ENCODE measurements around the gene GLUD1.
"Not testable (repeated sequence)": the region's sequence is repeated elsewhere in the genome, so short reads cannot be mapped to it uniquely, and the experiment has no call there.

Gene GLUD1

DNA sequence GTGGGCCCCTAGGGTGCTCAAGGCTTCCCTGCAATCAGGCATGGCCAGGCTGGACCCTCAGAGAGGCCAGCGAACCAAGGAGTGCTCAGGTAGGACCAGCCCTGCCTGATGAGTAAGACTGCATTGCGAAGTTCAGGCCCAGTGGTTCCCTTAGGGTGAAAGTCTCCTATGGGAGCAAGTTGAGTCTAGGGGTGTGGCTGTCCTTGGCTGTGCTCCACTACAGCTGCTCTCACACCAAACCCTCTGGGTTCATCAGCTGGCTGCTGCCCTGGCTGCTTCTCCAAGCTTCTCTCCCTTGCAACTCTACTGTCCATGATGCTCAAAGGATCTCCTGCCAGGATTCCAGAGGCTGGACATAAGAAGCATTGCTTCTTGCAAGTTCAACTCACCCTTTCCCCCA is 55.9 kb downstream of the GLUD1 start:
- no peak for TF ChIP-seq POLR2AphosphoS5 (IDR thresholded peaks at IDR 0.05; ENCODE audit: low read depth)
- no peak overlapping the region for H3K27ac ChIP-seq (replicated peaks)
- DNase-seq (ENCODE audit: low read depth in 1 of 2, low spot score in 1 of 2): no peak
- no peak overlapping the region for H3K4me3 ChIP-seq (replicated peaks; ENCODE audit: insufficient read depth, low read length)
- peaks cover 6% of the 10 kb centered on the region for H3K27me3 ChIP-seq (ENCODE audit: insufficient read depth, poor library complexity, severe bottlenecking)

DNA sequence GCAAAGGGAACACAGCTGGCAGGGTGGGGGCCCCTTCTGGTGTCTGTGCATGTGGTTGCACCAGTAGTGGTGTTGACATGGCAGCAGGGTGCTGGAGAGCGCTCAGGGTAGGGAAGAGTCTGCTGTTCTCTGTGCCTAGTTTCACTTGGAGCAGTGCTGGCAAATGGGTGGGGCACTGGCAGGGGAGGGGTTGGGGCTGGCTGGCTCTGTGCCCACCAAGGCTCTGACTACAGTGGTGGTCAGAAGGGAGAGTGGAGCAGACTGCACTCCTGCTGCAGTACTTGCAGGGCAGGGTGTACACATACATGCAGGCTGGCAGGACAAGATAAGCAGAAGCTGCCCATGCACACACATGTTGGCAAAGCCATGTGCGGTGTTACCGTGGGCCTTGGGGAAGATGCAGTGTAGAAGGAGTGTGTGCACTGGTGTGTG is 56.3 kb downstream of the GLUD1 start:
- H3K27me3 ChIP-seq (ENCODE audit: insufficient read depth, poor library complexity, severe bottlenecking): peaks cover 6% of the 10 kb centered on the region
- no peak for DNase-seq (ENCODE audit: low read depth in 1 of 2, low spot score in 1 of 2)
- H3K4me3 ChIP-seq (replicated peaks; ENCODE audit: insufficient read depth, low read length): no peak overlapping the region
- H3K27ac ChIP-seq (replicated peaks): no peak overlapping the region
- TF ChIP-seq GABPA (IDR thresholded peaks at IDR 0.05; ENCODE audit: low read depth) (no peak), SPI1 (IDR thresholded peaks at IDR 0.05; ENCODE audit: borderline replicate concordance, low read depth) (no peak), POLR2AphosphoS5 (IDR thresholded peaks at IDR 0.05; ENCODE audit: low read depth) (no peak)
- TF ChIP-seq, protein P1, sequence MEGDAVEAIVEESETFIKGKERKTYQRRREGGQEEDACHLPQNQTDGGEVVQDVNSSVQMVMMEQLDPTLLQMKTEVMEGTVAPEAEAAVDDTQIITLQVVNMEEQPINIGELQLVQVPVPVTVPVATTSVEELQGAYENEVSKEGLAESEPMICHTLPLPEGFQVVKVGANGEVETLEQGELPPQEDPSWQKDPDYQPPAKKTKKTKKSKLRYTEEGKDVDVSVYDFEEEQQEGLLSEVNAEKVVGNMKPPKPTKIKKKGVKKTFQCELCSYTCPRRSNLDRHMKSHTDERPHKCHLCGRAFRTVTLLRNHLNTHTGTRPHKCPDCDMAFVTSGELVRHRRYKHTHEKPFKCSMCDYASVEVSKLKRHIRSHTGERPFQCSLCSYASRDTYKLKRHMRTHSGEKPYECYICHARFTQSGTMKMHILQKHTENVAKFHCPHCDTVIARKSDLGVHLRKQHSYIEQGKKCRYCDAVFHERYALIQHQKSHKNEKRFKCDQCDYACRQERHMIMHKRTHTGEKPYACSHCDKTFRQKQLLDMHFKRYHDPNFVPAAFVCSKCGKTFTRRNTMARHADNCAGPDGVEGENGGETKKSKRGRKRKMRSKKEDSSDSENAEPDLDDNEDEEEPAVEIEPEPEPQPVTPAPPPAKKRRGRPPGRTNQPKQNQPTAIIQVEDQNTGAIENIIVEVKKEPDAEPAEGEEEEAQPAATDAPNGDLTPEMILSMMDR (IDR thresholded peaks at IDR 0.05; ENCODE audit: insufficient read depth, low read length): no peak
- TF ChIP-seq, protein P2, sequence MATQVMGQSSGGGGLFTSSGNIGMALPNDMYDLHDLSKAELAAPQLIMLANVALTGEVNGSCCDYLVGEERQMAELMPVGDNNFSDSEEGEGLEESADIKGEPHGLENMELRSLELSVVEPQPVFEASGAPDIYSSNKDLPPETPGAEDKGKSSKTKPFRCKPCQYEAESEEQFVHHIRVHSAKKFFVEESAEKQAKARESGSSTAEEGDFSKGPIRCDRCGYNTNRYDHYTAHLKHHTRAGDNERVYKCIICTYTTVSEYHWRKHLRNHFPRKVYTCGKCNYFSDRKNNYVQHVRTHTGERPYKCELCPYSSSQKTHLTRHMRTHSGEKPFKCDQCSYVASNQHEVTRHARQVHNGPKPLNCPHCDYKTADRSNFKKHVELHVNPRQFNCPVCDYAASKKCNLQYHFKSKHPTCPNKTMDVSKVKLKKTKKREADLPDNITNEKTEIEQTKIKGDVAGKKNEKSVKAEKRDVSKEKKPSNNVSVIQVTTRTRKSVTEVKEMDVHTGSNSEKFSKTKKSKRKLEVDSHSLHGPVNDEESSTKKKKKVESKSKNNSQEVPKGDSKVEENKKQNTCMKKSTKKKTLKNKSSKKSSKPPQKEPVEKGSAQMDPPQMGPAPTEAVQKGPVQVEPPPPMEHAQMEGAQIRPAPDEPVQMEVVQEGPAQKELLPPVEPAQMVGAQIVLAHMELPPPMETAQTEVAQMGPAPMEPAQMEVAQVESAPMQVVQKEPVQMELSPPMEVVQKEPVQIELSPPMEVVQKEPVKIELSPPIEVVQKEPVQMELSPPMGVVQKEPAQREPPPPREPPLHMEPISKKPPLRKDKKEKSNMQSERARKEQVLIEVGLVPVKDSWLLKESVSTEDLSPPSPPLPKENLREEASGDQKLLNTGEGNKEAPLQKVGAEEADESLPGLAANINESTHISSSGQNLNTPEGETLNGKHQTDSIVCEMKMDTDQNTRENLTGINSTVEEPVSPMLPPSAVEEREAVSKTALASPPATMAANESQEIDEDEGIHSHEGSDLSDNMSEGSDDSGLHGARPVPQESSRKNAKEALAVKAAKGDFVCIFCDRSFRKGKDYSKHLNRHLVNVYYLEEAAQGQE (IDR thresholded peaks at IDR 0.05; ENCODE audit: insufficient replicate concordance, low read depth): no peak

- no peak for DNase-seq (ENCODE audit: low read depth in 1 of 2, low spot score in 1 of 2)
- Histone ChIP-seq H3K27ac (replicated peaks) (no peak overlapping the region), H3K4me3 (replicated peaks; ENCODE audit: insufficient read depth, low read length) (no peak overlapping the region), H3K27me3 (ENCODE audit: insufficient read depth, poor library complexity, severe bottlenecking) (peaks cover 6% of the 10 kb centered on the region)
- TF ChIP-seq, protein P2 (IDR thresholded peaks at IDR 0.05; ENCODE audit: insufficient replicate concordance, low read depth): no peak
- TF ChIP-seq, protein P1 (IDR thresholded peaks at IDR 0.05; ENCODE audit: insufficient read depth, low read length): no peak
- TF ChIP-seq POLR2AphosphoS5 (IDR thresholded peaks at IDR 0.05; ENCODE audit: low read depth) (no peak), GABPA (IDR thresholded peaks at IDR 0.05; ENCODE audit: low read depth) (no peak), SPI1 (IDR thresholded peaks at IDR 0.05; ENCODE audit: borderline replicate concordance, low read depth) (no peak)
Observed at GRCh38 chr10:87036623-87037022, 58.0 kb downstream of the GLUD1 start.

DNA sequence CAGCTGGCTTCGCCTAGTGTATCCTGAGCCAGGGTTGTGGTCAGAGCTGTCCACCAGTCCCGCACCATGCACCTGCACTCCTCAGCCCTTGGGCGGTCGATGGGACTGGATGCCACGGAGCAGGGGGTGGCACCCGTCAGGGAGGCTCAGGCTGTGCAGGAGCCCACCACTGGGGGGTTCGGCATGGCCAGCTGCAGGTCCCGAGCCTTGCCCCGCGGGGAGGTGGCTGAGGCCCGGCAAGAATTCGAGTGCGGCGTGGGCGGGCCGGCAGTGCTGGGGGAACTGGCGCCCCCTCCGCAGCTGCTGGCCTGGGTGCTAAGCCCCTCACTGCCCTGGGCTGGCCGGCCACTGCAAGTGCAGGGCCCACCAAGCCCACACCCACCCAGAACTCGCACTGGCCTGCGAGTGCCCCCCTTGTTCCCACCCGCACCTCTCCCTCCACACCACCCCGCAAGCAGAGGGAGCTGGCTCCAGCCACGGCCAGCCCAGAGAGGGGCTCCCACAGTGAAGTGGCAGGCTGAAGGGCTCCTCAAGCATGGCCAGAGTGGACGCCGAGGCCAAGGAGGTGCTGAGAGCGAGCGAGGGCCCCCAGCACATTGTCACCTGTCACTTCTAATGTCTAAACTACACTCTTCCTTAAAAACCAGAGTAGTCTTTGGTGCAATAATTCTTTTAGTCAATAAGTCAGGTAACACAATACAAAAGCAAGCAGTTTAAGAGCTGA is 63.6 kb downstream of the GLUD1 start:
- Histone ChIP-seq H3K27ac (replicated peaks) (no peak overlapping the region), H3K27me3 (ENCODE audit: insufficient read depth, poor library complexity, severe bottlenecking) (no peaks in the 10 kb centered on the region), H3K4me3 (replicated peaks; ENCODE audit: insufficient read depth, low read length) (no peak overlapping the region)
- TF ChIP-seq, protein P1 (IDR thresholded peaks at IDR 0.05; ENCODE audit: insufficient read depth, low read length): no peak
- TF ChIP-seq SPI1 (IDR thresholded peaks at IDR 0.05; ENCODE audit: borderline replicate concordance, low read depth) (no peak), GABPA (IDR thresholded peaks at IDR 0.05; ENCODE audit: low read depth) (no peak), POLR2AphosphoS5 (IDR thresholded peaks at IDR 0.05; ENCODE audit: low read depth) (no peak)
- TF ChIP-seq, protein P2 (IDR thresholded peaks at IDR 0.05; ENCODE audit: insufficient replicate concordance, low read depth): no peak
- no peak for DNase-seq (ENCODE audit: low read depth in 1 of 2, low spot score in 1 of 2)

DNA sequence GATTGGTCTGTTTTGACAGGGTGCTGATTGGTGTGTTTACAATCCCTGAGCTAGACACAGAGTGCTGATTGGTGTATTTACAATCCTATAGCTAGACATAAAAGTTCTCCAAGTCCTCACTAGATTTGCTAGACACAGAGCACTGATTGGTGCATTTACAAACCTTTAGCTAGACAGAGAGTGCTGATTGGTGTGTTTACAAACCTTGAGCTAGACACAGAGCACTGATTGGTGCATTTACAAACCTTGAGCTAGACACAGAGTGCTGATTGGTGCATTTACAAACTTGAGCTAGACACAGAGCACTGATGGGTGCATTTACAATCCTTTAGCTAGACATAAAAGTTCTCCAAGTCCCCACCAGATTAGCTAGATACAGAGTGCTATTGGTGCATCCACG is 64.2 kb downstream of the GLUD1 start:
- DNase-seq (ENCODE audit: low read depth in 1 of 2, low spot score in 1 of 2); H3K27ac ChIP-seq (replicated peaks); H3K4me3 ChIP-seq (replicated peaks; ENCODE audit: insufficient read depth, low read length); H3K27me3 ChIP-seq (ENCODE audit: insufficient read depth, poor library complexity, severe bottlenecking): not testable (repeated sequence)
